Hepatocyte (in vitro differentiated cells): ENCODE results near the gene SIVA1. TPM values are rescaled to one million over a fixed set of nuclear protein-coding genes. Genes with fewer than 3 reads are reported as not detected.

ENCODE experiments used
- DNase-seq: peaks from one replicate; pipeline ENCODE4 v3.0.0-alpha.2; 2016; ENCODE audit warnings: low spot score
- H2AFZ ChIP-seq: fragments of 200-600 bp; sonication (generic); 2 replicates; pipeline ENCODE4 v1.6.0; 2016; ENCODE audit warnings: antibody characterized with exemption, mild to moderate bottlenecking
- H3K27ac ChIP-seq: fragments of 200-600 bp; sonication (generic); 2 replicates; pipeline ENCODE4 v1.5.1; 2016; ENCODE audit warnings: mild to moderate bottlenecking
- H3K27me3 ChIP-seq: fragments of 200-600 bp; sonication (generic); 2 replicates; pipeline ENCODE4 v1.6.1; 2016
- H3K36me3 ChIP-seq: fragments of 200-600 bp; sonication (generic); replicated peaks from 2 replicates; pipeline ENCODE4 v1.5.1; 2016; ENCODE audit warnings: low read depth; ENCODE audit not compliant: insufficient read depth
- H3K4me1 ChIP-seq: fragments of 200-600 bp; sonication (generic); 2 replicates; pipeline ENCODE4 v1.5.1; 2016; ENCODE audit warnings: mild to moderate bottlenecking, moderate library complexity; ENCODE audit not compliant: insufficient read depth
- H3K4me2 ChIP-seq: fragments of 200-600 bp; sonication (generic); 2 replicates; pipeline ENCODE4 v1.6.0; 2016
- H3K4me3 ChIP-seq: fragments of 200-600 bp; sonication (generic); 2 replicates; pipeline ENCODE4 v1.5.1; 2016; ENCODE audit warnings: mild to moderate bottlenecking
- H3K79me2 ChIP-seq: fragments of 200-600 bp; sonication (generic); 2 replicates; pipeline ENCODE4 v1.6.0; 2017; ENCODE audit warnings: mild to moderate bottlenecking
- H3K9me2 ChIP-seq: fragments of 200-600 bp; sonication (generic); replicated peaks from 2 replicates; pipeline ENCODE4 v1.6.0; 2017; ENCODE audit warnings: mild to moderate bottlenecking; ENCODE audit not compliant: insufficient read depth
- H3K9me3 ChIP-seq: fragments of 200-600 bp; sonication (generic); 2 replicates; pipeline ENCODE4 v1.5.1; 2016; ENCODE audit warnings: low read depth, mild to moderate bottlenecking
- H4K20me1 ChIP-seq: fragments of 200-600 bp; sonication (generic); 2 replicates; pipeline ENCODE4 v1.6.0; 2016; ENCODE audit warnings: mild to moderate bottlenecking; ENCODE audit not compliant: insufficient read depth, poor library complexity, severe bottlenecking
- EZH2 ChIP-seq: fragments of 200-600 bp; sonication (generic); IDR thresholded peaks from 2 replicates; pipeline ENCODE4 v1.6.1; 2016; ENCODE audit warnings: antibody characterized with exemption, mild to moderate bottlenecking, borderline replicate concordance
- EZH2phosphoT487 ChIP-seq: fragments of 200-600 bp; sonication (generic); IDR thresholded peaks from one replicate; pipeline ENCODE4 v1.6.1; 2018; ENCODE audit warnings: antibody characterized with exemption, mild to moderate bottlenecking, low read depth, moderate library complexity; ENCODE audit not compliant: unreplicated experiment, severe bottlenecking
- WGBS: methylation state at CpG from one replicate; pipeline ENCODE4 v1.1.6; 2016; ENCODE audit warnings: low lambda C conversion rate; ENCODE audit errors: missing lambda C conversion rate; 5-methylcytosine and 5-hydroxymethylcytosine counted together
- polyA plus RNA-seq: library from polyadenylated mRNA; unstranded; fragments of >200 nt; fragmentation: Nextera tagmentation; extraction: Ambion mirVana; gene quantifications from 2 replicates; pipeline ENCODE4 v1.2.1, GENCODE V29; 2016
- total RNA-seq: library from RNA; depleted of rRNA; stranded (reverse); fragments of >200 nt; gene quantifications from 2 replicates; pipeline ENCODE4 v1.2.3, GENCODE V29; 2014
- TF ChIP-seq, protein P1 (sequence below): fragments of 200-600 bp; sonication (generic); IDR thresholded peaks from 2 replicates; pipeline ENCODE4 v1.5.1; 2016; ENCODE audit warnings: antibody characterized with exemption, mild to moderate bottlenecking; ENCODE audit not compliant: poor library complexity

Gene SIVA1
- total and polyA plus RNA-seq, 2 experiments from 2014 or later, result 149 to 163 TPM

DNA sequence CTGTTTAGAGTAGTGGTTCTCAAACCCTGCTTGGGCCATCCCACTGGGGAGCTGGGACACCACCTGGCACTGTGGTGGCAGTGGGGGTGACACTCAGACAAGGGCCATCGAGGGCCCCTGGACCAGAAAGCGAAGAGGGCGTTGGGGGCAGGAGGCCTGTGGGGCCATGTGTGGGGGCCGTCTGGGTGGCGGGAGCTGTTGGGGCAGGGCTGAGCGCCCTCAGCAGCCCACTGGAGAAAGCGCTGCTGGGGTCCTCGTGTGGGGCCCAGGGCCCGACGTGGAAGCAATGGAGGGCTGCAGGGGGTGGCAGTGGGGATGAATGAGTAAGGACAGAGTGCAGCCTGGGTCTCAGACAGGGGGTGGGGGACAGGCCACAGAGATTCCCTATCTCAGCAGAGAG lies 34.8 kb upstream of the SIVA1 start:
- Histone ChIP-seq H3K4me1 (no peaks in the 10 kb centered on the region), H3K36me3 (no peaks in the 10 kb centered on the region), H3K27me3 (no peaks in the 10 kb centered on the region), H3K4me3 (no peak overlapping the region), H3K9me2 (no peaks in the 10 kb centered on the region), H3K4me2 (no peak overlapping the region), H3K27ac (no peak overlapping the region), H4K20me1 (no peaks in the 10 kb centered on the region), H3K79me2 (no peaks in the 10 kb centered on the region), H3K9me3 (no peaks in the 10 kb centered on the region), H2AFZ (no peak overlapping the region)
- no peak for DNase-seq
- TF ChIP-seq, protein P1, sequence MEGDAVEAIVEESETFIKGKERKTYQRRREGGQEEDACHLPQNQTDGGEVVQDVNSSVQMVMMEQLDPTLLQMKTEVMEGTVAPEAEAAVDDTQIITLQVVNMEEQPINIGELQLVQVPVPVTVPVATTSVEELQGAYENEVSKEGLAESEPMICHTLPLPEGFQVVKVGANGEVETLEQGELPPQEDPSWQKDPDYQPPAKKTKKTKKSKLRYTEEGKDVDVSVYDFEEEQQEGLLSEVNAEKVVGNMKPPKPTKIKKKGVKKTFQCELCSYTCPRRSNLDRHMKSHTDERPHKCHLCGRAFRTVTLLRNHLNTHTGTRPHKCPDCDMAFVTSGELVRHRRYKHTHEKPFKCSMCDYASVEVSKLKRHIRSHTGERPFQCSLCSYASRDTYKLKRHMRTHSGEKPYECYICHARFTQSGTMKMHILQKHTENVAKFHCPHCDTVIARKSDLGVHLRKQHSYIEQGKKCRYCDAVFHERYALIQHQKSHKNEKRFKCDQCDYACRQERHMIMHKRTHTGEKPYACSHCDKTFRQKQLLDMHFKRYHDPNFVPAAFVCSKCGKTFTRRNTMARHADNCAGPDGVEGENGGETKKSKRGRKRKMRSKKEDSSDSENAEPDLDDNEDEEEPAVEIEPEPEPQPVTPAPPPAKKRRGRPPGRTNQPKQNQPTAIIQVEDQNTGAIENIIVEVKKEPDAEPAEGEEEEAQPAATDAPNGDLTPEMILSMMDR, result no peak
- no peak for TF ChIP-seq EZH2phosphoT487
- no peak for TF ChIP-seq EZH2
- 93% methylated on average over 2 of the region's 10 CpGs for WGBS

DNA sequence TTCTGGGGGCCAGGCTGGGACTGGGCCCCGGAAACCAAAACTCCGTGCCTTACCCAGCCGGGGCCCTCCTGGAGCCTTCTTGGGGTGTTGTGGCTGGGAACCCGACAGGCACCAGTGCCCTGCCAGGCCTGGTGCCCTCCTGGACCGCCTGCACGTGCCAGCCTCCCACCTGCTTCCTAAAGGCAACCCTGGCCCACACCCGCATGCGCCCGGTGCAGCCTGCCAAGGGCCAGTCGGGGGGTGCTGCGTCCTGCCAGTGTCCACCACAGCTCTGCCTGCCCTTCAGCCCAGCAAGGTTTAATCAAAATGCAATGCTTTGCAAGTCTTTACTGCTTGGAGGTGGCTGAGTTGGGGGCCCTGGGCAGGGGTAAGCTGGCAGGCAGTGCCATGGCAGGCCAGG lies 34.1 kb upstream of the SIVA1 start:
- Histone ChIP-seq H3K4me3 (no peak overlapping the region), H3K4me1 (peaks cover 6% of the 10 kb centered on the region), H3K36me3 (no peaks in the 10 kb centered on the region)

DNA sequence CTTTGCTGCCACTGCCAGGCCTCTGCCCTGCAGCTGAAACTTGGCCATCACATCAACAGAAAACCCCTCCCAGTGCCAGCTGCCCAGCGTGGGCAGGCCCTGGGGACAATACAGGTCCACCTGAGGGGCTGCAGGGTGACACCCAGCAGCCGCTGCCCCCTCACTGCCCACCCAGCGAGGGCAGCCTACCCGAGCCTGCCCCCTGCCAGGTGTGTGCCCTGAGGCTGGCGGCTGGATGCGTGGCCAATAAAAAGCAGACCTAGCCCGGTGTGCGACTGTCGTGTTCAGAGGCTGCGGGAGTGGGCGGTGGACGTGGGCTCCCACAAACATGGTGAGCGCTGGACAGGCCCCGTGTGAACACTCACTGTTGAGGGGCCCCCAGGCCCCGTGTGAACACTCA lies 33.6 kb upstream of the SIVA1 start:
- no peaks in the 10 kb centered on the region for H3K9me2 ChIP-seq
- H3K9me3 ChIP-seq, result no peaks in the 10 kb centered on the region
- no peak overlapping the region for H3K4me2 ChIP-seq
- no peak overlapping the region for H3K4me3 ChIP-seq
- H3K27ac ChIP-seq, result no peak overlapping the region
- TF ChIP-seq EZH2 (no peak), EZH2phosphoT487 (no peak)
- TF ChIP-seq, protein P1, result no peak
- no peaks in the 10 kb centered on the region for H4K20me1 ChIP-seq
- 93% methylated on average over 15 of the region's 15 CpGs for WGBS
- H2AFZ ChIP-seq, result no peak overlapping the region
- H3K27me3 ChIP-seq, result no peaks in the 10 kb centered on the region
- H3K79me2 ChIP-seq, result no peaks in the 10 kb centered on the region
- H3K4me1 ChIP-seq, result peaks cover 6% of the 10 kb centered on the region
- DNase-seq, result no peak
- H3K36me3 ChIP-seq, result no peaks in the 10 kb centered on the region

More for the DNA sequence above, 34.1 kb upstream of the SIVA1 start:
- Histone ChIP-seq H3K9me3 (no peaks in the 10 kb centered on the region), H3K27me3 (no peaks in the 10 kb centered on the region), H4K20me1 (no peaks in the 10 kb centered on the region), H3K27ac (no peak overlapping the region), H3K79me2 (no peaks in the 10 kb centered on the region), H3K4me2 (no peak overlapping the region), H2AFZ (no peak overlapping the region), H3K9me2 (no peaks in the 10 kb centered on the region)
- WGBS, result 97% methylated on average over 11 of the region's 11 CpGs
- DNase-seq, result no peak
- TF ChIP-seq EZH2phosphoT487 (no peak), EZH2 (no peak)
- TF ChIP-seq, protein P1, result no peak
